ENCODE data around the gene LDHA. TPM values are rescaled to one million over a fixed set of nuclear protein-coding genes. Genes with fewer than 3 reads are reported as not detected.

Gene LDHA
- total RNA-seq, 2 donors from 2014 or later: 513 to 576 TPM

DNA sequence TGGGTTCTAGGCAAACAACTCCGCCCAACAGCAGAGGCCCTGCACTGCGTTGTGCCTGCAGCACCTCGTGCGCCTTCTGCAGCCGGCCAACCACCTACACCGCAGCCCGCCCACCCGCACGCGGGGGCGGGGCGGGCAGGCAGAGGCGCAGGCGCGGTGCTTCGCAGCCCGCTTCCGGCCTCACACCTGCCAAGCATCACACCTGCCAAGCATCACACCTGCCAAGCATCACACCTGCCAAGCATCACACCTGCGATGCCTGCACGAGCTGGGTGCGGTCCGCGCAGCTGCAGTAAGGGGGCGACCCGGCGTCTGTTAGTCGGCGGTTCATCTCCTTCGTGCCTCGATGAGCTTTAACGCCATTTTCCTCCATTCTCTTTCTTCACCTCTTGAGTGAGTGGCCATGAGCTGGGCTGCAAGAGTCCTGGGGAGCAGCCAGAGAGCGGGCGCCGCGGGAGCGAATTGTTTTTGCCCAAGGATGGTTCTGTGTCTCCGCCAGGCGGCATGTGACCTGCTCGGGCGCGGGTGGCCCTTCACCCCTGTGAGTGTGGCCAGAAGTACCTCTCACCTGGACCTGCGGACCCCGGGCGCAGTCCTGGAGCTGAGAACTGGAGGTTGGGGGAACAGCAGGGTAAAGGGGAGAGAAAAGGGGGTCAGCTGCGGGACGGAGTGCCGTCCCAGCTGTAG is 61.5 kb downstream of the LDHA start, which contains the start of gene LDHAL6A:
TSS of gene LDHAL6A (plus strand) at position 171 of the 687 bp plus-strand sequence. CDS start 825 bp downstream, outside the sequence.
- no peak for ATAC-seq
- intact Hi-C loops (cut with DNase I, micrococcal nuclease): no loop called here
- DNase-seq: no peak

DNA sequence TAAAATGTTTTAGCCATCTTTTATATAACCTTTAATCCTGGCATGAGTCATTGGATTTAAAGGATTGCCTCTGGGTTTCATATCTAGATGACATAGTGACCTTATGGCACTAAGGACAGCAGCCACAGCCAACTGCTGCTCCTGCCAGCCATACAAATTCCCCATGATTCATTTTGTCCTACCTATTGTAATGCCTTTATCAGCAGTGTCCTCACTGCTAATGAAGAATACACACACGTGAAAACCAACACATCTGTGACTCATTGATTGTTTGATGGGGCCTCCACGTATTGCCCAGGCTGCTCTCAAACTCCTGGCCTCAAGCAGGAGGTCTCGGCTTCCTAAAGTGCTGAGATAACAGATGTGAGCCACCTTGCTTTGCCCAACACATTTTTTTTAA is 63.1 kb downstream of the LDHA start:
- ATAC-seq (peak; percentile 37), DNase-seq (no peak)
- intact Hi-C loops (cut with DNase I, micrococcal nuclease): no loop called here

Small RNAs within 50 kb of the gene (microRNA-seq; reads per million reads assigned to microRNA genes)
- gene MIR3159: 0 to 0.53 reads per million in 2 donors

Other genes starting within 250 kb of the LDHA start
- not detected for gene MRGPRX4, start 221.7 kb upstream of the LDHA start, total RNA-seq
- not detected for gene SAA4, start 157.8 kb upstream of the LDHA start, total RNA-seq
- 1 to 10 TPM in 1 of 2 donors, under 1 TPM in 1; 0.58 to 1.1 TPM for gene SAA2, start 145.9 kb upstream of the LDHA start, total RNA-seq
- 10 to 100 TPM in 1 of 2 donors, 1 to 10 TPM in 1; 3.1 to 11.3 TPM for gene SAA1, start 128.3 kb upstream of the LDHA start, total RNA-seq
- gene HPS5, start 72.4 kb upstream of the LDHA start, total RNA-seq: 10 to 100 TPM in 1 of 2 donors, 1 to 10 TPM in 1; 8.4 to 12.9 TPM
- 10 to 100 TPM; 29.3 to 30.0 TPM for gene GTF2H1, start 72.0 kb upstream of the LDHA start, total RNA-seq
- gene LDHC, start 17.8 kb downstream of the LDHA start, total RNA-seq: 1 to 10 TPM in 1 of 2 donors, not detected in 1; 1.9 TPM
- gene LDHAL6A, start 61.3 kb downstream of the LDHA start, total RNA-seq: not detected
- 10 to 100 TPM; 58.4 to 75.2 TPM for gene TSG101, start 132.4 kb downstream of the LDHA start, total RNA-seq
- 10 to 100 TPM; 32.7 to 36.3 TPM for gene UEVLD, start 194.2 kb downstream of the LDHA start, total RNA-seq
- gene MISFA, start 205.2 kb downstream of the LDHA start, total RNA-seq: 1 to 10 TPM; 1.8 to 2.0 TPM
- 10 to 100 TPM; 19.9 to 20.2 TPM for gene SPTY2D1, start 239.8 kb downstream of the LDHA start, total RNA-seq